ENCODE results near the gene PDE1A. TPM values are rescaled to one million over a fixed set of nuclear protein-coding genes. Genes with fewer than 3 reads are reported as not detected.

PDE1A gene
- total RNA-seq, 4 donors from 2014 or later, result 2.3 to 8.1 (median 2.9) TPM

DNA sequence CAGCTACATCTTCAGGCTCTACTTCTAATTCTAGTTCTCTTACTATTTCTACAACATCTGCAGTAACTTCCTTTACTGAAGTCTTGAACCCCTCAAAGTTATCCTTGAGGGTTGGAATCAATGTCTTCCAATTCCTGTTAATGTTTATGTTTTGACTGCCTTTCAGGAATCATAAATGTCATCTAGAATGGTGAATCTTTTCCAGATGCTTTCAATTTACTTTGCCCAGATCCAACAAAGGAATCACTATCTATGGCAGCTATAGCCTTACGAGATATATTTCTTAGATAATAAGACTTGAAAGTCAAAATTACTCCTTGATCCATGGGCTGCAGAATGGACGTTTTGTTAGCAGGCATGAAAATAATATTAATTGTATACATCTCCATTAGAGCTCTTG lies 123.9 kb downstream of the PDE1A start:
- no peaks in the 10 kb centered on the region for H3K9me3 ChIP-seq
- no peak for DNase-seq (ENCODE audit: low spot score in 2 of 2)
- no peak overlapping the region for H3K27ac ChIP-seq
- no peaks in the 10 kb centered on the region for H3K4me1 ChIP-seq
- no peaks in the 10 kb centered on the region for H3K36me3 ChIP-seq
- WGBS, result 75% methylated on average over 2 of the region's 2 CpGs
- no peaks in the 10 kb centered on the region for H3K27me3 ChIP-seq
- TF ChIP-seq POLR2A (IDR thresholded peaks at IDR 0.05) (no peak), EP300 (IDR thresholded peaks at IDR 0.05) (no peak), POLR2AphosphoS5 (IDR thresholded peaks at IDR 0.05) (no peak), CTCF (IDR thresholded peaks at IDR 0.05) (no peak)
- no peak overlapping the region for H3K4me3 ChIP-seq

DNA sequence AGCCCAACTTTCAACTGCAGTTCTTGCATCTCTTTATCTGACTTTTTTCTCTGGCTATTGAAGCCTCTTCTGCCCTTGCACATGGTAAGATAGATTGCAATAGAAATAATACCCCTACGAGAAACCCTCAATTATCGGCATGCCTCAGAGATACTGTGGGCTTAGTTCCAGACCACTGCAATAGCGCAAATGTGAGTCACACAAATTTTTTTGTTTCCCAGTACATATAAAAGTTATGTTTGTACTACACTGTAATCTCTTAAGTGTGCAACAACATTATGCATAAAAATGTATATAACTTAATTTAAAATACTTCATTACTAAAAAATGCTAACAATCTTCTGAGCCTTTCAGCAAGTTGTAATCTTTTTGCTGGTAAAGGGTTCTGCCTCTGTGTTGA lies 124.7 kb downstream of the PDE1A start:
- WGBS, result 72% methylated on average over 3 of the region's 3 CpGs

DNA sequence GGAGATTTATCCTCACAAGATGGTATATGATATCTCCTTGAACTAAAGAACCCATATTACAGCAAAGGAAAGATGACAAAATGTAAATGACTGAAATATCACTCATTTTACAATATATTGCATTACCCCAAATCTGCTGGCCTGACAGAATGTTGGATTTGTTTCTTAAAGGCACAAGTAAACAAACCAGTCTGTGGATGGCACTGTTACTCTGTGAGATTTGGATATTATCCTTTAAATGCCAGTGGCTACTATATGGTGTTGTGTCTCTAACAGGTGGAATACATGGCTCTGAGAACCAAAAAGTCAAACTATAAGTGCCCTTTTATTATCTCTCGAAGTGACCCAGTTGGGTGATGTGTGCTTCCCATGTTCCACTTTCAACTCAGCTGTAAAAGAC lies 125.7 kb downstream of the PDE1A start:
- Histone ChIP-seq H3K27me3 (no peaks in the 10 kb centered on the region), H3K27ac (no peak overlapping the region), H3K4me1 (no peaks in the 10 kb centered on the region), H3K36me3 (no peaks in the 10 kb centered on the region), H3K4me3 (no peak overlapping the region), H3K9me3 (no peaks in the 10 kb centered on the region)
- TF ChIP-seq CTCF (IDR thresholded peaks at IDR 0.05) (no peak), POLR2A (IDR thresholded peaks at IDR 0.05) (no peak), EP300 (IDR thresholded peaks at IDR 0.05) (no peak), POLR2AphosphoS5 (IDR thresholded peaks at IDR 0.05) (no peak)
- DNase-seq (ENCODE audit: low spot score in 2 of 2), result no peak
- 86% methylated on average over 1 of the region's 1 CpG for WGBS

More for the DNA sequence above, 124.7 kb downstream of the PDE1A start:
- Histone ChIP-seq H3K27me3 (no peaks in the 10 kb centered on the region), H3K27ac (no peak overlapping the region), H3K4me3 (no peak overlapping the region), H3K9me3 (no peaks in the 10 kb centered on the region), H3K36me3 (no peaks in the 10 kb centered on the region), H3K4me1 (no peaks in the 10 kb centered on the region)
- TF ChIP-seq EP300 (IDR thresholded peaks at IDR 0.05) (no peak), POLR2AphosphoS5 (IDR thresholded peaks at IDR 0.05) (no peak), CTCF (IDR thresholded peaks at IDR 0.05) (no peak), POLR2A (IDR thresholded peaks at IDR 0.05) (no peak)
- DNase-seq (ENCODE audit: low spot score in 2 of 2), result no peak

GRCh38 chr2:182300608-182301007 lies 126.2 kb downstream of the PDE1A start:
- TF ChIP-seq POLR2AphosphoS5 (IDR thresholded peaks at IDR 0.05) (no peak), CTCF (IDR thresholded peaks at IDR 0.05) (no peak), POLR2A (IDR thresholded peaks at IDR 0.05) (no peak), EP300 (IDR thresholded peaks at IDR 0.05) (no peak)

DNA sequence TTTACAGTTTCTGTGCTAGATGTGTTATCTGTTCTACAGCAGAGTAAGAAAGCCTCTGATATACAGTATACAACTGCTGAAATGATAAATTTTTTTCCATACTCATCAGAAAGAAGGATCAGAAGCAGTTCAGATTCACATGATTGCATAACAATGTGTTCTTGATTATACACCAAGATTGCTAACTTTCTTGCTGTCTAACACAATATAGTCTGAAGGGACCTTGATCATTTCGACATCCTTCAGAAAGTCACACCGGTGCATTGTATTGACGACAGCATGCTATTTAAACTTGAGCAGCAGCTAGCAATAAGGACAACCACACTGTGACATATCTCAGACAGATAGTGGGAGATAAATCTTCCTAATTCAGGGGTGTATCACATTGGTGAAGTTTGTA lies 127.2 kb downstream of the PDE1A start:
- H3K27me3 ChIP-seq, result no peaks in the 10 kb centered on the region
- no peak for TF ChIP-seq POLR2A (IDR thresholded peaks at IDR 0.05)
- TF ChIP-seq CTCF (IDR thresholded peaks at IDR 0.05), result no peak
- no peak for TF ChIP-seq POLR2AphosphoS5 (IDR thresholded peaks at IDR 0.05)
- TF ChIP-seq EP300 (IDR thresholded peaks at IDR 0.05), result no peak
- DNase-seq (ENCODE audit: low spot score in 2 of 2), result no peak
- H3K9me3 ChIP-seq, result no peaks in the 10 kb centered on the region
- no peak overlapping the region for H3K4me3 ChIP-seq
- no peaks in the 10 kb centered on the region for H3K36me3 ChIP-seq
- WGBS, result 84% methylated on average over 3 of the region's 3 CpGs
- H3K27ac ChIP-seq, result no peak overlapping the region
- no peaks in the 10 kb centered on the region for H3K4me1 ChIP-seq

More at GRCh38 chr2:182300608-182301007, 126.2 kb downstream of the PDE1A start:
- no peaks in the 10 kb centered on the region for H3K4me1 ChIP-seq
- H3K27me3 ChIP-seq, result no peaks in the 10 kb centered on the region
- no peaks in the 10 kb centered on the region for H3K9me3 ChIP-seq
- 83% methylated on average over 4 of the region's 4 CpGs for WGBS
- H3K4me3 ChIP-seq, result no peak overlapping the region
- H3K27ac ChIP-seq, result no peak overlapping the region
- no peaks in the 10 kb centered on the region for H3K36me3 ChIP-seq
- no peak for DNase-seq (ENCODE audit: low spot score in 2 of 2)

Measured in suprapubic skin (tissue), 4 donors.